ENCODE data around the gene MCM5. TPM values are rescaled to one million over a fixed set of nuclear protein-coding genes. Genes with fewer than 3 reads are reported as not detected.

MCM5 gene
- total RNA-seq, 2 donors from 2014 or later = 7.9 to 9.3 TPM

DNA sequence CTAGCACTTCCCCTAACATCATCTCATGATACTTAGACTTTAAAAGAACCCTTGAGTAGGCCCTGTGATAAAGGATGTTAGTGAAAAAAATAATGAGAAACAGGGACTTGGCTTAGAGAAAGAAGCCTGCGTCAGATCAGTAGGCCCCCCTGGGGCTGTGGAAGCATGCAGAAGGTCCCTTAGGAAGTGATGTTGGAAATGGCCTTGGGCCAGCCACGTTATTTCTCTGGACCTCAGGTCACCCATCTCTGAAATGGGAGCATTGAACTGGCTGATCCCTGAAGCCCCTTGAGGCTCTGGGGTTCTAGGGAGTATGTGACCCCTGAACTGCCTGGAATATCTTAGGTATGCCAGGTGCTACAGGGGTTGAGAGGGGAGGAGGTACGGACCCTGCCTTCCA, 40.2 kb downstream of the MCM5 start:
- DNase-seq (no peak), ATAC-seq (no peak)
- Histone ChIP-seq H3K27ac (no peak overlapping the region), H3K4me1 (no peaks in the 10 kb centered on the region), H3K27me3 (no peaks in the 10 kb centered on the region), H3K9me3 (no peaks in the 10 kb centered on the region), H3K36me3 (replicated peaks in 1 of 2; ENCODE audit: insufficient read depth in 1 of 2, low read depth in 2 of 2) (no peaks in the 10 kb centered on the region), H3K4me3 (no peak overlapping the region)
- TF ChIP-seq POLR2A (IDR thresholded peaks at IDR 0.05) = no peak
- no peak for TF ChIP-seq CTCF (IDR thresholded peaks at IDR 0.05)
- 73 to 85% methylated on average over 3 of the region's 3 CpGs for WGBS, 2 donors
- intact Hi-C loops (cut with DNase I) = no loop called here

GRCh38 chr22:35441489-35442100, 41.7 kb downstream of the MCM5 start:
- Histone ChIP-seq H3K4me1 (no peaks in the 10 kb centered on the region), H3K9me3 (no peaks in the 10 kb centered on the region), H3K27me3 (no peaks in the 10 kb centered on the region), H3K36me3 (replicated peaks in 1 of 2; ENCODE audit: insufficient read depth in 1 of 2, low read depth in 2 of 2) (no peaks in the 10 kb centered on the region), H3K4me3 (no peak overlapping the region), H3K27ac (no peak overlapping the region)
- DNase-seq (no peak), ATAC-seq (no peak)
- intact Hi-C loops (cut with DNase I) = no loop called here
- no peak for TF ChIP-seq POLR2A (IDR thresholded peaks at IDR 0.05)
- TF ChIP-seq CTCF (IDR thresholded peaks at IDR 0.05) = no peak
- WGBS, 2 donors = 79 to 89% methylated on average over 9 of the region's 9 CpGs

- ATAC-seq = no peak
- H3K36me3 ChIP-seq (replicated peaks in 1 of 2; ENCODE audit: insufficient read depth in 1 of 2, low read depth in 2 of 2) = no peaks in the 10 kb centered on the region
- no peaks in the 10 kb centered on the region for H3K27me3 ChIP-seq
- TF ChIP-seq CTCF (IDR thresholded peaks at IDR 0.05) (no peak), POLR2A (IDR thresholded peaks at IDR 0.05) (no peak)
- no peak for DNase-seq
- no peaks in the 10 kb centered on the region for H3K4me1 ChIP-seq
- WGBS, 2 donors = 85 to 87% methylated on average over 6 of the region's 6 CpGs
- no peak overlapping the region for H3K27ac ChIP-seq
- no peaks in the 10 kb centered on the region for H3K9me3 ChIP-seq
- H3K4me3 ChIP-seq = no peak overlapping the region
- intact Hi-C loops (cut with DNase I) = no loop called here
Measured at GRCh38 chr22:35442471-35442870, 42.5 kb downstream of the MCM5 start.

DNA sequence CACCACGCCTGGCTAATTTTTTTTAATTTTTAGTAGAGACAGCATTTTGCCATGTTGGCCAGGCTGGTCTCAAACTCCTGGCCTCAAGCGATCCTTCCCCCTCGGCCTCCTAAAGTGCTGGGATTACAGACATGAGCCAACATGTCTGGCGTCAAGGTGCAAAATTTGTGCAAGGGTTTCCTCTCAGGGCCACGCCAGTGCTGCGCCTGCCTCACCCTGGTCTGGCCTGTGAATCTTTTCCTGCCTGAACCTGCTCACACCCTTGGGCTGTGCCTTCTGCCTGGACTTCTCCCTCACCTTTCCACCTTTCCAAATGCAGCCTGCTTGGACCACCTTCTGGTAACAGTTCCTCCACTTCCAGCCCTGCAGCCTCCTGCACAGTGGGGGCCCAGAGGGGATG, 43.4 kb downstream of the MCM5 start:
- intact Hi-C loops (cut with DNase I) = no loop called here
- H3K27ac ChIP-seq = no peak overlapping the region
- ATAC-seq (no peak), DNase-seq (no peak)
- no peak overlapping the region for H3K4me3 ChIP-seq
- no peak for TF ChIP-seq CTCF (IDR thresholded peaks at IDR 0.05)
- no peak for TF ChIP-seq POLR2A (IDR thresholded peaks at IDR 0.05)
- H3K4me1 ChIP-seq = no peaks in the 10 kb centered on the region
- no peaks in the 10 kb centered on the region for H3K36me3 ChIP-seq (replicated peaks in 1 of 2; ENCODE audit: insufficient read depth in 1 of 2, low read depth in 2 of 2)
- no peaks in the 10 kb centered on the region for H3K27me3 ChIP-seq
- no peaks in the 10 kb centered on the region for H3K9me3 ChIP-seq
- 63 to 78% methylated on average over 3 to 6 of the region's 6 CpGs for WGBS, 2 donors
